H1 (cell line): ENCODE measurements around the gene IZUMO2. TPM values are rescaled to one million over a fixed set of nuclear protein-coding genes. Genes with fewer than 3 reads are reported as not detected.

Experiments
- ASH2L ChIP-seq: fragments of 200-600, 300-600 bp; sonication (generic); IDR thresholded peaks from one replicate; pipeline ENCODE4 v1.7.1; 2017; ENCODE audit warnings: low read length
- ATF2 ChIP-seq: IDR thresholded peaks from 2 replicates; pipeline ENCODE4 v1.6.1; 2012; ENCODE audit warnings: low read length, inconsistent platforms
- CREB1 ChIP-seq: IDR thresholded peaks from 2 replicates; pipeline ENCODE4 v1.6.1; 2012; ENCODE audit warnings: inconsistent platforms
- CTBP2 ChIP-seq: IDR thresholded peaks from 2 replicates; pipeline ENCODE4 v1.7.0; 2011; ENCODE audit warnings: borderline replicate concordance, mild to moderate bottlenecking, moderate library complexity, mixed read lengths, low read length; ENCODE audit not compliant: insufficient read depth, insufficient read length
- EGR1 ChIP-seq: IDR thresholded peaks from 2 replicates; pipeline ENCODE4 v1.6.1; 2011; ENCODE audit warnings: low read depth, low read length, borderline replicate concordance
- EZH2 ChIP-seq: fragments of 200-600 bp; sonication (generic); IDR thresholded peaks from 2 replicates; pipeline ENCODE4 v1.7.1; 2012; ENCODE audit warnings: low read depth, mild to moderate bottlenecking, moderate library complexity, low read length, inconsistent platforms; ENCODE audit not compliant: severe bottlenecking
- MAX ChIP-seq: IDR thresholded peaks from 2 replicates; pipeline ENCODE4 v1.6.1; 2012; ENCODE audit warnings: inconsistent platforms
- RBBP5 ChIP-seq: IDR thresholded peaks from 2 replicates; pipeline ENCODE4 v1.7.1; 2012; ENCODE audit warnings: low read depth, mild to moderate bottlenecking, inconsistent platforms, low read length, moderate library complexity, borderline replicate concordance
- SIN3A ChIP-seq, 2 experiments: IDR thresholded peaks in 1 of 2; conservative IDR thresholded peaks in 1 of 2; 2 replicates each; pipeline ENCODE4 v1.6.1; 2011 to 2012; ENCODE audit warnings: low read length in 2 of 2, improper control_type of control experiment in 1 of 2, low read depth in 1 of 2, mild to moderate bottlenecking in 1 of 2
- SP2 ChIP-seq: IDR thresholded peaks from 2 replicates; pipeline ENCODE4 v1.6.1; 2012; ENCODE audit warnings: mild to moderate bottlenecking, low read length, inconsistent platforms
- SUZ12 ChIP-seq: fragments of 200-600 bp; sonication (generic); IDR thresholded peaks from 2 replicates; pipeline ENCODE4 v1.6.1; 2012; ENCODE audit warnings: mild to moderate bottlenecking, inconsistent platforms, low read length, moderate library complexity, mixed read lengths
- USF2 ChIP-seq: IDR thresholded peaks from 2 replicates; pipeline ENCODE4 v1.6.1; 2011; ENCODE audit warnings: low read length, improper control_type of control experiment
- polyA plus RNA-seq, 7 experiments: library from polyadenylated mRNA; depleted of rRNA in 3 of 7; stranded (reverse) in 5 of 7; unstranded in 2 of 7; fragments of >200 nt in 5 of 7; fragments of 200-250 nt in 2 of 7; gene quantifications; 1 replicate in 5 of 7; 2 replicates in 1 of 7; 4 replicates in 1 of 7; pipeline versions ENCODE4 v1.2.1 to v1.2.3, GENCODE V29; 2011 to 2013; ENCODE audit warnings: missing spikeins in 2 of 7, mixed read lengths in 2 of 7
- total RNA-seq: library from RNA; stranded (reverse); fragmentation: NEBNext Ultra II Directional; extraction: Animal tissue kit (Norgen Biotek cat#: 25700); gene quantifications from 2 replicates; pipeline ENCODE4 v1.2.1, GENCODE V29; 2021

The IZUMO2 gene
- total and polyA plus RNA-seq, 2 of the 8 experiments (the other 6 are each of a cell fraction or from before 2014, with no cell fraction given) = 1.7 to 1.9 TPM

GRCh38 chr19:50147462-50148423 lies 15.3 kb downstream of the IZUMO2 start (continued):
- TF ChIP-seq SP2 = no peak
- no peak for TF ChIP-seq USF2
- TF ChIP-seq CTBP2 = no peak
- peak in 1 of 2 experiments; percentile 69; a peak in 2 of 4 replicates for TF ChIP-seq SIN3A (conservative IDR thresholded peaks at IDR 0.05 in 1 of 2, IDR thresholded peaks at IDR 0.05 in 1 of 2; ENCODE audit: low read depth in 1 of 2, low read length in 2 of 2)
- TF ChIP-seq RBBP5 = no peak
- TF ChIP-seq ATF2 = no peak
- no peak for TF ChIP-seq EZH2
- TF ChIP-seq CREB1 = peak; percentile 74
- TF ChIP-seq SUZ12 = no peak
- TF ChIP-seq MAX = no peak
- no peak for TF ChIP-seq EGR1
- peak; percentile 53 for TF ChIP-seq ASH2L
